Upper lobe of right lung (tissue), 1 donor: ENCODE results near the gene KRTAP5-6. TPM values are rescaled to one million over a fixed set of nuclear protein-coding genes. Genes with fewer than 3 reads are reported as not detected.
A peak's percentile ranks its signal among the peaks of the same experiment; 100 is the strongest.

ENCODE experiments used
- ATAC-seq: fragments of 200-7000 bp; cut with Tn5 transposase; one replicate; pipeline ENCODE4 v1.9.1; 2020; ENCODE audit warnings: mild to moderate bottlenecking, moderate library complexity
- DNase-seq: peaks from one replicate; pipeline ENCODE4 v3.0.0-alpha.2; 2020
- H3K27ac ChIP-seq: fragments of 200-600 bp; one replicate; pipeline ENCODE4 v1.8.0; 2022
- H3K27me3 ChIP-seq: fragments of 200-600 bp; one replicate; pipeline ENCODE4 v1.8.0; 2022; ENCODE audit warnings: mild to moderate bottlenecking
- H3K36me3 ChIP-seq: fragments of 200-600 bp; one replicate; pipeline ENCODE4 v1.8.0; 2022
- H3K4me1 ChIP-seq: fragments of 200-600 bp; one replicate; pipeline ENCODE4 v1.8.0; 2022
- H3K4me3 ChIP-seq: fragments of 200-600 bp; one replicate; pipeline ENCODE4 v1.8.0; 2022; ENCODE audit warnings: mild to moderate bottlenecking
- H3K9me3 ChIP-seq: fragments of 200-600 bp; one replicate; pipeline ENCODE4 v1.8.0; 2022
- CTCF ChIP-seq: fragments of 200-600 bp; IDR thresholded peaks from one replicate; pipeline ENCODE4 v1.8.0; 2022; ENCODE audit warnings: antibody characterized with exemption
- intact Hi-C: fragments of 100-400 bp; cut with DNase I; formaldehyde crosslinking; loops from one replicate; pipeline ENCODE4 v1.11.0; 2022
- total RNA-seq: library from RNA; stranded (reverse); fragmentation: NEBNext Ultra II Directional; extraction: Animal tissue kit (Norgen Biotek cat#: 25700); gene quantifications from one replicate; pipeline ENCODE4 v1.2.1, GENCODE V29; 2021
- donor health status: DM: no; HTN: yes; CAD: no; lungs with severe emphysema.

Gene KRTAP5-6
- total RNA-seq, 1 donor from 2014 or later = not detected

GRCh38 chr11:1738380-1738779, 41.4 kb downstream of the KRTAP5-6 start:
- H3K9me3 ChIP-seq = no peaks in the 10 kb centered on the region
- H3K4me3 ChIP-seq = no peak overlapping the region
- no peak for ATAC-seq

GRCh38 chr11:1739576-1739975, 42.6 kb downstream of the KRTAP5-6 start:
- Histone ChIP-seq H3K4me1 (no peaks in the 10 kb centered on the region), H3K36me3 (no peaks in the 10 kb centered on the region), H3K27me3 (peaks cover 26% of the 10 kb centered on the region), H3K9me3 (no peaks in the 10 kb centered on the region), H3K4me3 (no peak overlapping the region), H3K27ac (no peak overlapping the region)
- DNase-seq (peak; percentile 57), ATAC-seq (no peak)
- no peak for TF ChIP-seq CTCF
- intact Hi-C loops = no loop called here

More at GRCh38 chr11:1738380-1738779, 41.4 kb downstream of the KRTAP5-6 start:
- no peaks in the 10 kb centered on the region for H3K4me1 ChIP-seq
- TF ChIP-seq CTCF = no peak
- H3K36me3 ChIP-seq = no peaks in the 10 kb centered on the region
- H3K27me3 ChIP-seq = peaks cover 38% of the 10 kb centered on the region
- no peak for DNase-seq
- intact Hi-C loops = no loop called here
- no peak overlapping the region for H3K27ac ChIP-seq

- Histone ChIP-seq H3K4me1 (no peaks in the 10 kb centered on the region), H3K27me3 (peaks cover 13% of the 10 kb centered on the region), H3K9me3 (no peaks in the 10 kb centered on the region), H3K4me3 (no peak overlapping the region), H3K27ac (no peak overlapping the region), H3K36me3 (no peaks in the 10 kb centered on the region)
- intact Hi-C loops = no loop called here
- ATAC-seq (no peak), DNase-seq (no peak)
- no peak for TF ChIP-seq CTCF
Observed at GRCh38 chr11:1740786-1741530, 44.0 kb downstream of the KRTAP5-6 start.

- TF ChIP-seq CTCF = no peak
- DNase-seq = no peak
- Histone ChIP-seq H3K36me3 (no peaks in the 10 kb centered on the region), H3K4me1 (no peaks in the 10 kb centered on the region), H3K9me3 (no peaks in the 10 kb centered on the region), H3K27ac (no peak overlapping the region), H3K4me3 (no peak overlapping the region), H3K27me3 (peaks cover 12% of the 10 kb centered on the region)
- no peak for ATAC-seq
- intact Hi-C loops = no loop called here
Observed at GRCh38 chr11:1741741-1742140, 44.7 kb downstream of the KRTAP5-6 start.

GRCh38 chr11:1742371-1742770, 45.4 kb downstream of the KRTAP5-6 start:
- DNase-seq = no peak
- H3K27me3 ChIP-seq = peaks cover 5% of the 10 kb centered on the region

More at GRCh38 chr11:1742371-1742770, 45.4 kb downstream of the KRTAP5-6 start:
- no peaks in the 10 kb centered on the region for H3K9me3 ChIP-seq
- no peak overlapping the region for H3K27ac ChIP-seq
- intact Hi-C loops = no loop called here
- no peaks in the 10 kb centered on the region for H3K36me3 ChIP-seq
- no peak for TF ChIP-seq CTCF
- no peak overlapping the region for H3K4me3 ChIP-seq
- H3K4me1 ChIP-seq = no peaks in the 10 kb centered on the region
- no peak for ATAC-seq
